8988T (cell line): ENCODE results near the gene PTPRJ.

Experiments used
- DNase-seq: peaks from one replicate; pipeline ENCODE4 v3.0.0; 2011

The PTPRJ gene

DNA sequence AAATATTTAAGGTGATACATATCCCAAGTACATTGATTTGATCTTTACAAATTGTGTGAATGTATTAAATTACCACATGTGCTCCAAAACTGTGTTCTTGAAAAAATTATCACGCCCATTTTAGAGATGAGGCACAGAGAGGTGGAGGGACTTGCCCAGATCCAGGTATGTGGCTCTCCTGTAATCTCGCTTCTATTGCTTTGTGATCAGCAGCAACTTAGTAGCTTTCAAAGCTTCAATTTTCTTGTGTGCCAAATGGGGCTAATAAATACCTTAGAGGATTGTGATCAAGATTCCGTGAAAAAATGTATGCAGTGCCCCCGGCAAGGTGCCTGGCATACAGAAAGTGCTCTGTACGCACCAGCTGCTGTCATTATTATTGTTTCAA, 18.0 kb downstream of the PTPRJ start:
- no peak for DNase-seq

GRCh38 chr11:47998733-47999359, 18.5 kb downstream of the PTPRJ start:
- DNase-seq: no peak

- no peak for DNase-seq
Measured at GRCh38 chr11:48000432-48000831, 20.1 kb downstream of the PTPRJ start.

DNA sequence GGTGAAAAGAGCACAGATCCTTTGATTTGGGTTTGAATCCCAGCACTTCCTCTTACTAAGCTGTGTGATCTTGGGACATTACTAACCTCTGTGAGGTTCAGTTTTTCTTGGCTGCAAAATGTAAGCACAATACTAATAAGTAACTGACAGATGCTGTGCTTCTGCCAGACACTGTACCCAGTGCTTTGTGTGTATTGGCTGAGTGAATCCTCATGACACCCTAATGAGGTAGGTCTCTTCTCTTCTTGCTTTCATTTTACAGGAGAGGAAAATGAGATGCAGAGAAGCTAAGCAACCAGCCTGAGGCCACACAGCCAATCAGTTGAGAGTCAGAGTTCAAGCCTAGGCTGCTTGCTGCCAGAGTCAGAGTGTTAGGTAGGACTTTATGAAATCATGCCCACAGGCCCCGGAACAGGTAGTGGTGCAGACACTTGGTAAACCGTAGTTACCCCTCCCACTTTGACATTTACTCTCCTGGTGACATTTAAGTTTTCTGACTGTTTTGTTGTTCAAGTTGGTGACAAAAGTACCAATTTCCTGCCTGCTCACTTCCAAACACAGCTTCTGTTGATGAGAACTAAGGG, 21.2 kb downstream of the PTPRJ start:
- no peak for DNase-seq

GRCh38 chr11:48002561-48002960, 22.2 kb downstream of the PTPRJ start:
- DNase-seq: no peak

DNA sequence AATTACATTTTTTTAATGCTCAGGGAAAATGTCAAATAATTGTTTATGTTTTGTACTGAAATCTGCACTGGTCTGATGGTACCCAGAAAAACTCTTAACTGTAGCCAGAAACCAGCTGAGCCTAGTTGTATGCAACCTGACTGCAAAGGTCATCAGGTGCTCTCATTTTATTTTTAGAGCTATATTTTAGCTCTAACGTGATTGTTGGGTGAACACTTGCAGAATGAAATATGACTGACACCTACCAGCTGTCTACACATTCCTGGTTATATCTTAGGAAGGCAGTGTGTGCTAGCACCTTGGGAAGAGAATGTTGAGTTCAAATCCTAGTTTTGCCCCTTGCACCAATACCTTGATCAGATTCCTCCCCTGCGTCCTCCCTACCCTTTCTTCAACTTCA, 23.6 kb downstream of the PTPRJ start:
- DNase-seq: no peak

- DNase-seq: no peak
Measured at GRCh38 chr11:48004456-48004855, 24.1 kb downstream of the PTPRJ start.

DNA sequence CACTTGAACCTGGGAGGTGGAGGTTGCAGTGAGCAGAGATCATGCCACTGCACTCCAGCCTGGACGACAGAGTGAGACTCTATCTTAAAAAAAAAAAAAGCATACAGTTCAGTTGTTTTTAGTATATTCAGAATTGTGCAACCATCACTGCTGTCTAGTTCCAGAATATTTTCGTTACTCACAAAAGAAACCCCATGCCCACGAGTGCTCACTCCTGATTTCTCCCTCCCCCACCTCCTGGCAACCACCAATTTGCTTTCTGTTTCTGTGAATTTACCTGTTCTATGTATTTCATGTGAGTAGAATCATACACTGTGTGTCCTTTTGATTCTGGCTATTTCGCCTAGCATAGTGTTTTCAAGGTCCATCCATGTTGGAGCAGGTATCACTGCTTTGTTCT, 24.8 kb downstream of the PTPRJ start:
- no peak for DNase-seq

GRCh38 chr11:48005831-48006270, 25.5 kb downstream of the PTPRJ start:
- no peak for DNase-seq

DNA sequence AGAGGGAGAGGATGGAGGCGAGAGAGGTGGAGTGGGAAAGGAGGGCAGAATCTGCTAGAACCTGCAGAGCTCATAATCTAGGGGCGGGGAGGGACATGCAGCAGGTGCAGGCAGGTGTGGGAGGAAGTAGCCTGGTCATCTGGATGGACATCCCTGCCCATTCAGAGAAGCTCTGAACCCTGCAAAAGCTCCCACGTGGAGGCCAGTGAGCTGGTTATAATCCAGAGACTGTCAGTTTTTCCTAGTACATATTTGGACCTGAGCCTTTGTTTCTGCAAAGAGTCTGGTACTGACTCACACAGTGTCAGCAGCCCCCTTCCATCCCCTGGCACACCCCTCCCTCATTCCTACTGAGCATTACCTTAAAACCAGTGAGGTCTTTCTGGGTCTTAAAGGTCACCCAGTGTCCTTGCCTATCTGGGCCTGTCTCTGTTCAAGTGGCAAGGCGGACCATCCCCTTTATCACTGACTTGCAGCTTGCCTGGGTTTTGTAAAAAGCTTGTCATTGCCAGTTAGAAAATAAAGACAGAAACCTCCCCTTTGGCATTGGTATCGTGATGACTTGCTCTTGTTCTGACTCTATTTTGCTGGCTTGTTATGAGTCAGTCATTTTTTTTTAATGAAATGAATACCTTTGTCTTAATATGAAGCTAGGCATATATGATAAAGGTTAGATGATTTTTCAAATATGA, 26.1 kb downstream of the PTPRJ start:
- no peak for DNase-seq

DNA sequence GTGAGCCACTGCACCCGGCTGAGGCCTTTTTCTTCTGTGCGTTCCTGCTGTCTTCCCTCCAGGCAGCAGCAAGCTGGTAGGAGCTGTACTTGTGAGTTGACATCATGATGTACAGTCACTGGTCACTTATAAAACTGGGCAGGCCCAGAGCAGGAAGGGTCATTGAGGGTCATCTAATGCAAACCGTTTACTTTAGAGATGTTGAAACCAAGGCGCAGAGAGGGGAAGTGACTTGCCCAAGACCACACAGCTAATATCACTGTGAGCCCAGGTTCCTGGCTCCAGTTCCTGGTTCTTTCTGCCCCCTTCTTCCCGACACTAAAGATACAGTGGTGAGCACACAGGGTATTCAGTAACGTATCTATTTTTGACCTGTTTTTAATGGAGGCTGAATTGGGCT, 27.3 kb downstream of the PTPRJ start:
- DNase-seq: no peak

DNA sequence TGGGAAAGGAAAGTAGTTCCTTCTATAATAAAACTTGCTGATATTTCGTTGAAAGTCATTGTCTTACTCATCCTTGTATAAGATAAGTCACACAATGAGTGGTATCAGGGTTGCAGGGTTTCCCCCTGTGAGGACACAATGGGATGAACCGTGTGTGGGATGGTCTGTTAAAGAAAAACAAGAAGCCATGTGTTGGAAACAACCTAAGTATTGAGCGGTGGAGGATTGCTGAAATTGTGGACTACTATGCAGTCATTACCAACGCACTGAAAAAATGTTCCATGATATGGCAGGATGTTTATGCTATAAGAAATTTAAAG, 28.6 kb downstream of the PTPRJ start:
- DNase-seq: no peak

DNA sequence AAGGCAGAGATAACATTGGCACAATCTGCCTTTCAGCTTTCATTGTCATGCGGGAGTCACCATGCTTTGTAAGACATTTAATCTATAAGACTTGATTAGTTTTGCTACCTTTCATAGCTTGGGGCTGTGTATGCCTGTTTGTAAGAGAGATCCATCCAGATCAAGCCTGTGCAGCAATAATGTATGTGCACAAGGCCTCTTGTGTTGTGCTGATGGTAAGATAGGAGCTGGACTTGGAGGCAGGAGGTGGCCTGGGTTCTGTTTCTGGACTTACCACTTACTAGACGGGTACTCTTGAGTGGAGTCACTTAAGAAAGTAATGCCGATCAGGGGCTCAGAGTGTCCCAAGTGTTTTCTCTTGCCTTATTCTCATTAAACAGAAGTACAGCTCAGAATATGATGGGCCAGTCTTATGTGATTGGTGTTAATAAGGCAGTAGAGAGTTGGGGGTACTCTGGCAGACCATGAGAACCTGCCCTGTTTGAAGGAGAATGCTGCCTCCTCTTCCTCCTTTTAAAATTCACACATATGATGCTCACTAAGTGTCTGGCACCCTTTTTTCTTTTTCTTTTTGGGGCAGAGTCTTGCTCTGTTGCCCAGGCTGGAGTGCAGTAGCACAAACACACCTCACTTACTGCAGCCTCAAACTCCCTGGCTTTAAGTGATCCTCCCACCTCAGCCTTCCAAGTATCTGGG, 30.9 kb downstream of the PTPRJ start:
- no peak for DNase-seq

DNA sequence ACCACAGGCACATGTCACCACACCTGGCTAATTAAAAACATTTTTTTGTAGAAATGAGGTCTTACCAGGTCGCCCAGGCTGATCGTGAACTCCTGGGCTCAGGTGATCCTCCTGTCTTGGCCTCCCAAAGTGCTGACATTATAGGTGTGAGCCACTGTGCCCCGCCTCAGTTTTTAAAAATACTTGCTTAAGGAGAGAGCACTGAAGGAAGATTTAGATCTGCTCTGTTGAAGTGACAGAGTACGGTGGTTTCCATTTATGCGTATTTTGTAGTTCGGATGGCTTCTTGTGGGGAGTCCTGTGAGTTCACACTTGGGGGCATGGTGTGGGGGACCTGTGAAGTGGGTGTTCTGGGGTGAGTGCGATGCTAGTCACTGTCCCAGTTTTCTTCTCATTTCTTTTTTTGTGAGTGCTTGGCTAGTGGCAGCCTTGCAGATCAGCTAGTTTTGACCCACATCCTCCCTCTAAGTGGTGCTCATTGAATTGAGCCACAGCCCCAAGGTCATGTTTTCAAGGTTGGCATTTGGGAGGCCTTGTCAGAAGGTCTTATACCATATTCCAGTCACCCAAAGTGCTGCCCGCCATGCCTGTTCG, 31.5 kb downstream of the PTPRJ start:
- DNase-seq: no peak

GRCh38 chr11:48013269-48013901, 33.0 kb downstream of the PTPRJ start:
- peak; percentile 52 for DNase-seq

GRCh38 chr11:48014917-48015316, 34.6 kb downstream of the PTPRJ start:
- no peak for DNase-seq

GRCh38 chr11:48017105-48017830, 36.9 kb downstream of the PTPRJ start:
- DNase-seq: no peak

DNA sequence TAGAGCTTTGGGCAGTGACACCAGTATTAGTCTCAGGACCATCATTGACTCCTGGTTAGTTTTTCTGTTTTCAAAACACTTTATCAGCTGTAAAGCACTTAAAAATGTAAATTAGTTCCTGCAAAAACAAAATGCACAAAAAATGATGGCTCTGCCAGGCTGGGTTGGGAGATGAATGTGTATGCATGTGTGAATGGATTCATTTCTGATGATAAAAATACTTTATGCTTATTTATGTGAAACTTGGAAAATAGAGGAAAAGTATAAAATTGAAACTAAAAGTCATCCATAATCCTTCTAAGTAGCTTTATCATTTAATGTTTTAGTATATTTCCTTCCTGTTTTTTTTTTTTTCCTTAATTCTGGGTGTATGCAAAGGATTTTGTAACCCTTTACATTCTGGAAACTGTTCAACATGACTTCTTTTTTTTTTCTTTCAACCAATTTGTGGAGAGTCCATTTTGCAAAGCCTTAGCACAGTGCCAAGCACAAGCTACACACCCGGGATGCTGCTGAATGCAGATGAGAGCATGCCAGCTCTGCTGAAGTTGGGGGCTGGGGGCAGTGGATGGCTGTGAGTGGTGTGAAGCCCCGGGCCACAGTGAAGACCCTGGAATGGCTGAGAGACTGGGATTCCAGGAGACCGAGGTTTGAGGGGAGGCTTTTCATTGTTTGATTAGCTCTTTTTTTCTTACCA, 37.6 kb downstream of the PTPRJ start:
- no peak for DNase-seq

GRCh38 chr11:48018528-48019216, 38.3 kb downstream of the PTPRJ start:
- DNase-seq: no peak

- no peak for DNase-seq
Measured at GRCh38 chr11:48019217-48019584, 38.8 kb downstream of the PTPRJ start.

DNA sequence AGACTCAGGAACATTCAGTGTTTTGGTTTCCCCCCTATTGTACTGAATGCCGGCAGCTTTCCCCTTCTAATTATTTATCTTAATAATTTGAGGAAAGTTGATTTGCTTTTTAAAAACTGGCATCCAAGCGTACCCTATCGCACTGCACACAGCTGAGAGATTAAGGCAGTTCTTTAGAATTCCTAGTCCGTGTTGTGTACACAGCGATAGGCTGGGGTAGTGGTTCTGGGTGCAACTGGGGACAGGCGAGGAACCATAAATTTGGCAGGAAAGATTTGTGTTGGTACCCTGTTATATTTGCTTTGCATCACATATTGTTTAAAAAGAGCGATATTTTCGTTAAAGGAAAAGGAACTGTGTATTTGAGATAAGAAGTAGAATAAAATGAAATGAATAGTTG, 39.2 kb downstream of the PTPRJ start:
- DNase-seq: no peak
